HepG2 (cell line): ENCODE measurements around the gene RABL6. TPM values are rescaled to one million over a fixed set of nuclear protein-coding genes. Genes with fewer than 3 reads are reported as not detected.
A peak's percentile ranks its signal among the peaks of the same experiment; 100 is the strongest.
"Not testable (repeated sequence)": the region's sequence is repeated elsewhere in the genome, so short reads cannot be mapped to it uniquely, and the experiment has no call there.

Experiments used
- ATAC-seq: fragments of 200-7000 bp; cut with Tn5 transposase; 3 replicates; pipeline ENCODE4 v1.9.1; 2020; ENCODE audit warnings: mild to moderate bottlenecking, moderate library complexity
- BruUV-seq: library from RNA; stranded (reverse); fragments of 400-500 nt; replicated peaks from 2 replicates; lab custom pipeline; 2021; lab: Mats Ljungman, UMichigan
- CTCF ChIA-PET: fragments of 300-600 bp; formaldehyde crosslinking; extraction: SDS; loops from one replicate; lab custom pipeline; 2021; ENCODE audit warnings: low total read pairs, inconsistent platforms, low intra/inter-chr PET ratio; lab: Yijun Ruan, JAX
- POLR2A ChIA-PET: fragments of 350-600 bp; sonication (Branson Sonifier 250); formaldehyde crosslinking; loops from one replicate; lab custom pipeline; 2020; ENCODE audit warnings: antibody characterized with exemption, inconsistent platforms; lab: Yijun Ruan, JAX
- DNase-seq: peaks from one replicate; pipeline ENCODE4 v3.0.0-alpha.2; 2015; ENCODE audit warnings: low spot score
- FAIRE-seq: peaks from 3 replicates; lab custom pipeline; 2011; peaks lifted over from hg19 to GRCh38; lab: Jason Lieb, UNC
- H2AFZ ChIP-seq: one replicate; pipeline ENCODE4 v1.6.1; 2011; ENCODE audit warnings: low read length, inconsistent platforms
- H3K27ac ChIP-seq: fragments of 300-600 bp; 3 replicates; pipeline ENCODE4 v1.8.0; 2011; ENCODE audit warnings: mixed run types, mild to moderate bottlenecking, mixed read lengths, low read length, inconsistent platforms; ENCODE audit not compliant: insufficient read depth; ENCODE audit errors: extremely low read length
- H3K27me3 ChIP-seq, 2 experiments: fragments of 200-600 bp in 1 of 2; 2 replicates in 1 of 2; 3 replicates in 1 of 2; pipeline versions ENCODE4 v1.6.0 to v1.8.0; 2011; ENCODE audit warnings: low read length in 2 of 2, mild to moderate bottlenecking in 2 of 2, moderate library complexity in 2 of 2, inconsistent platforms in 1 of 2; ENCODE audit not compliant: insufficient read depth in 2 of 2, control insufficient read depth in 1 of 2
- H3K36me3 ChIP-seq, 2 experiments: fragments of 200-600 bp in 1 of 2; replicated peaks in 1 of 2; 2 replicates in 1 of 2; 3 replicates in 1 of 2; pipeline versions ENCODE4 v1.5.1 to v1.8.0; 2011; ENCODE audit warnings: low read length in 2 of 2, inconsistent platforms in 1 of 2; ENCODE audit not compliant: insufficient read depth in 2 of 2, control insufficient read depth in 1 of 2
- H3K4me1 ChIP-seq: 2 replicates; pipeline ENCODE4 v1.5.1; 2012; ENCODE audit warnings: low read length, inconsistent platforms; ENCODE audit not compliant: insufficient read depth
- H3K4me2 ChIP-seq: 2 replicates; pipeline ENCODE4 v1.6.0; 2011; ENCODE audit warnings: low read depth, low read length, inconsistent platforms
- H3K4me3 ChIP-seq, 3 experiments: fragments of 200-600 bp in 1 of 3; sonication (generic), shearing (Covaris generic) in 1 of 3; replicated peaks in 1 of 3; 2 replicates each; pipeline ENCODE4 v1.5.1; 2011 to 2016; ENCODE audit warnings: low read length in 3 of 3, inconsistent platforms in 2 of 3, low read depth in 2 of 3, mild to moderate bottlenecking in 2 of 3, control low read depth in 1 of 3, mixed read lengths in 1 of 3; ENCODE audit not compliant: insufficient read depth in 1 of 3
- H3K79me2 ChIP-seq: one replicate; pipeline ENCODE4 v1.6.1; 2011; ENCODE audit warnings: low read length, inconsistent platforms; ENCODE audit not compliant: insufficient read depth
- H3K9ac ChIP-seq: 2 replicates; pipeline ENCODE4 v1.6.0; 2011; ENCODE audit warnings: mild to moderate bottlenecking, low read depth, low read length, inconsistent platforms; ENCODE audit not compliant: insufficient read depth
- H3K9me3 ChIP-seq: 2 replicates; pipeline ENCODE4 v1.5.1; 2012; ENCODE audit warnings: mild to moderate bottlenecking, low read length
- H4K20me1 ChIP-seq: 2 replicates; pipeline ENCODE4 v1.6.0; 2011; ENCODE audit warnings: inconsistent platforms, mild to moderate bottlenecking, low read length, moderate library complexity; ENCODE audit not compliant: insufficient read depth
- ATF5 ChIP-seq: sonication (generic); formaldehyde crosslinking; IDR thresholded peaks from 2 replicates; pipeline ENCODE4 v1.4.0; 2020; ENCODE audit warnings: mild to moderate bottlenecking, low read depth, missing genetic modification reagents
- CBX5 ChIP-seq: sonication (generic); formaldehyde crosslinking; IDR thresholded peaks from 2 replicates; pipeline ENCODE4 v1.4.0; 2020; ENCODE audit warnings: missing genetic modification reagents, borderline replicate concordance
- CCDC6 ChIP-seq: sonication (generic); formaldehyde crosslinking; IDR thresholded peaks from 2 replicates; pipeline ENCODE4 v1.8.1; 2022; ENCODE audit warnings: mild to moderate bottlenecking, missing genetic modification reagents, moderate library complexity
- HDAC2 ChIP-seq: sonication (generic); formaldehyde crosslinking; IDR thresholded peaks from 2 replicates; pipeline ENCODE4 v1.4.0; 2020; ENCODE audit warnings: missing genetic modification reagents
- HMGXB4 ChIP-seq, 2 experiments: sonication (generic) in 1 of 2; formaldehyde crosslinking in 1 of 2; IDR thresholded peaks; 2 replicates each; pipeline versions ENCODE4 v1.4.0 to v1.6.1; 2018 to 2020; ENCODE audit warnings: missing genetic modification reagents in 2 of 2, borderline replicate concordance in 1 of 2, low read depth in 1 of 2, mild to moderate bottlenecking in 1 of 2, missing biosample characterization in 1 of 2
- KDM4B ChIP-seq: sonication (generic); formaldehyde crosslinking; IDR thresholded peaks from 2 replicates; pipeline ENCODE4 v1.4.0; 2020; ENCODE audit warnings: missing genetic modification reagents
- KLF12 ChIP-seq: sonication (generic); formaldehyde crosslinking; IDR thresholded peaks from 2 replicates; pipeline ENCODE4 v1.4.0; 2020; ENCODE audit warnings: missing genetic modification reagents, borderline replicate concordance
- MEIS2 ChIP-seq: sonication (generic); formaldehyde crosslinking; IDR thresholded peaks from 2 replicates; pipeline ENCODE4 v1.9.0; 2021; ENCODE audit warnings: mild to moderate bottlenecking, missing genetic modification reagents
- MIER3 ChIP-seq: IDR thresholded peaks from 2 replicates; pipeline ENCODE4 v1.6.1; 2016; ENCODE audit warnings: missing compliant biosample characterization, borderline replicate concordance
- SALL1 ChIP-seq: sonication (generic); formaldehyde crosslinking; IDR thresholded peaks from 2 replicates; pipeline ENCODE4 v1.8.0; 2022; ENCODE audit warnings: mild to moderate bottlenecking, missing genetic modification reagents
- SNAPC2 ChIP-seq: sonication (generic); formaldehyde crosslinking; IDR thresholded peaks from 2 replicates; pipeline ENCODE4 v1.8.1; 2022; ENCODE audit warnings: mild to moderate bottlenecking, missing genetic modification reagents
- ZBTB43 ChIP-seq: sonication (generic); formaldehyde crosslinking; conservative IDR thresholded peaks from 2 replicates; pipeline ENCODE4 v1.4.0; 2020; ENCODE audit warnings: missing genetic modification reagents
- ZBTB7B ChIP-seq: sonication (generic); formaldehyde crosslinking; IDR thresholded peaks from 2 replicates; pipeline ENCODE4 v1.4.0; 2020; ENCODE audit warnings: missing genetic modification reagents
- ZGPAT ChIP-seq: IDR thresholded peaks from 2 replicates; pipeline ENCODE4 v1.6.1; 2016; ENCODE audit warnings: mild to moderate bottlenecking
- ZNF746 ChIP-seq: sonication (generic); formaldehyde crosslinking; IDR thresholded peaks from 2 replicates; pipeline ENCODE4 v1.8.0; 2022; ENCODE audit warnings: mild to moderate bottlenecking, missing genetic modification reagents
- ZNF761 ChIP-seq: sonication (generic); formaldehyde crosslinking; conservative IDR thresholded peaks from 2 replicates; pipeline ENCODE4 v1.4.0; 2020; ENCODE audit warnings: mild to moderate bottlenecking, missing genetic modification reagents
- ZNF816 ChIP-seq: sonication (generic); formaldehyde crosslinking; IDR thresholded peaks from 2 replicates; pipeline ENCODE4 v1.8.0; 2022; ENCODE audit warnings: missing genetic modification reagents, mild to moderate bottlenecking, borderline replicate concordance
- ZNF850 ChIP-seq: sonication (generic); formaldehyde crosslinking; conservative IDR thresholded peaks from 2 replicates; pipeline ENCODE4 v1.9.0; 2021; ENCODE audit warnings: mild to moderate bottlenecking, missing genetic modification reagents
- WGBS: methylation state at CpG from one replicate; pipeline ENCODE4 v1.1.6; 2017; ENCODE audit warnings: low lambda C conversion rate; 5-methylcytosine and 5-hydroxymethylcytosine counted together
- in situ Hi-C: cut with HindIII; loops from 2 replicates; pipeline ENCODE4 v1.10.0; 2017; ENCODE audit warnings: low pct_unique_long_range_greater_than_20kb; ENCODE audit not compliant: extremely low pct_ligation_motif_present
- intact Hi-C: fragments of 100-400 bp; cut with micrococcal nuclease; formaldehyde crosslinking; loops from one replicate; pipeline ENCODE4 v1.10.0; 2022; ENCODE audit not compliant: unreplicated experiment
- polyA plus RNA-seq, 8 experiments: library from polyadenylated mRNA; depleted of rRNA in 3 of 8; stranded (reverse) in 7 of 8; unstranded in 1 of 8; fragments of >200 nt; fragmentation: Illumina TruSeq in 4 of 8; extraction: Trizol in 4 of 8; gene quantifications; 2 replicates each; pipeline versions ENCODE4 v1.2.1 to v1.2.3, GENCODE V29; 2011 to 2016; ENCODE audit warnings: low read depth in 4 of 8, missing spikeins in 1 of 8, mixed read lengths in 1 of 8; ENCODE audit not compliant: insufficient read depth in 1 of 8
- total RNA-seq, 5 experiments: library from RNA; depleted of rRNA; stranded (reverse); fragments of >200 nt; fragmentation: Illumina TruSeq; extraction: Trizol; gene quantifications; 2 replicates each; pipeline ENCODE4 v1.2.3, GENCODE V29; 2016; ENCODE audit warnings: low read depth in 1 of 5

RABL6 gene
- total and polyA plus RNA-seq, 2 of the 13 experiments (the other 11 are each of a cell fraction or from before 2014, with no cell fraction given): 81.5 to 125 TPM

GRCh38 chr9:136882947-136883283 lies 75.2 kb downstream of the RABL6 start:
- WGBS: 18% methylated on average over 7 of the region's 9 CpGs
- Histone ChIP-seq H3K4me3 (peak overlapping the region in 2 of 3 experiments; percentile 56 to 82; a peak in 4 of 6 replicates), H3K79me2 (peaks cover 12% of the 10 kb centered on the region), H3K27ac (peak overlapping the region; percentile 60), H3K4me1 (peaks cover 56% of the 10 kb centered on the region), H3K4me2 (peak overlapping the region; percentile 98)
- ATAC-seq, H3K27me3 ChIP-seq, in situ Hi-C loops, H3K36me3 ChIP-seq, H3K9me3 ChIP-seq, FAIRE-seq, H2AFZ ChIP-seq, CTCF ChIA-PET, DNase-seq, H4K20me1 ChIP-seq, BruUV-seq, H3K9ac ChIP-seq: not testable (repeated sequence)
- intact Hi-C loops: loop anchor here (5.0 to 10.0 kb wide), 2 partner anchors 36 to 98 kb away; partner anchors contain the start of gene PHPT1
- POLR2A ChIA-PET: interaction anchor here (0.6 to 7.1 kb wide), 15 partner anchors 16 to 204 kb away, joined by 3 to 45 read pairs (median 6); partner anchors contain the start of genes AJM1, C8G, EDF1 and FBXW5
- TF ChIP-seq MIER3: 0 out of 2 replicates have a peak, but pooled peaks have one; percentile 3
- TF ChIP-seq HDAC2 (CRISPR knock-in tag): 0 out of 2 replicates have a peak, but pooled peaks have one; percentile 12
- 0 out of 2 replicates have a peak, but pooled peaks have one; percentile 1 for TF ChIP-seq ZGPAT (CRISPR knock-in tag)
- TF ChIP-seq ZBTB7B (CRISPR knock-in tag): 0 out of 2 replicates have a peak, but pooled peaks have one; percentile 5
- TF ChIP-seq ZBTB43 (CRISPR knock-in tag): 0 out of 2 replicates have a peak, but pooled peaks have one; percentile 31
- TF ChIP-seq SALL1: 0 out of 2 replicates have a peak, but pooled peaks have one; percentile 48
- TF ChIP-seq KLF12 (CRISPR knock-in tag): 0 out of 2 replicates have a peak, but pooled peaks have one; percentile 15
- 0 out of 2 replicates have a peak, but pooled peaks have one; percentile 35 for TF ChIP-seq SNAPC2 (CRISPR knock-in tag)
- peak; percentile 5; the same call in 1 of the 2 replicates for TF ChIP-seq MEIS2
- peak; percentile 22; the same call in 1 of the 2 replicates for TF ChIP-seq ZNF816 (CRISPR knock-in tag)
- TF ChIP-seq KDM4B (CRISPR knock-in tag): 0 out of 2 replicates have a peak, but pooled peaks have one; percentile 1
- peak; percentile 4; the same call in 1 of the 2 replicates for TF ChIP-seq CBX5
- TF ChIP-seq ATF5 (CRISPR knock-in tag): 0 out of 2 replicates have a peak, but pooled peaks have one; percentile 43
- TF ChIP-seq HMGXB4 (CRISPR knock-in tag; IDR thresholded peaks at IDR 0.05; ENCODE audit: borderline replicate concordance in 1 of 2, low read depth in 1 of 2): peak in 1 of 2 experiments; percentile 15; a peak in 2 of 4 replicates
- peak; percentile 51; the same call in 1 of the 2 replicates for TF ChIP-seq CCDC6 (CRISPR knock-in tag)
- 0 out of 2 replicates have a peak, but pooled peaks have one; percentile 29 for TF ChIP-seq ZNF850 (CRISPR knock-in tag)
- 0 out of 2 replicates have a peak, but pooled peaks have one; percentile 3 for TF ChIP-seq ZNF761 (CRISPR knock-in tag)
- TF ChIP-seq ZNF746: peak; percentile 3; the same call in 1 of the 2 replicates
